Fibroblast of peridontal ligament (primary cell): Measurements from ENCODE around the gene GNB4.
A peak's percentile ranks its signal among the peaks of the same experiment; 100 is the strongest.

Experiments
- DNase-seq: peaks from one replicate; pipeline ENCODE4 v3.0.0-alpha.2; 2010; ENCODE audit errors: extremely low read depth

The GNB4 gene

DNA sequence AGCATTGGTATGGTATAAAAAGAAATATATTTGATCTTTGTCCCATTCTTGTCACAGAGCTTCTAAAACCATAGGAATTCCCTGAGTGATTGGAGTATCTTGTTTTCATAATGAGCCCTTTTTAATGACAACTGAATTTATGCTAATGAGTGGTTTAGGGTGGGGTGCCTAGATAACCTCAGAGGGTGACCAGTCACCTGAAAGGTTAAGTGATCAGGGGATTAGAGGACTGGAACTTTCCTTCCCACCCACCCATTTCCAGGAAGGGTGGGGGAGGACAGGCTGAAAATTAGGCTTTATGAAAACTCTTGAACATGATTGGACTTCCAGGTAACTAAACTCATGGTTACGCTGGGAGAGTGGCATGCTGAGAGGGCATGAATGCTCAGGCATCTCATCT is 95.3 kb downstream of the GNB4 start:
- no peak for DNase-seq

- DNase-seq = peak; percentile 5
Measured at GRCh38 chr3:179348325-179349013, 102.8 kb downstream of the GNB4 start.

DNA sequence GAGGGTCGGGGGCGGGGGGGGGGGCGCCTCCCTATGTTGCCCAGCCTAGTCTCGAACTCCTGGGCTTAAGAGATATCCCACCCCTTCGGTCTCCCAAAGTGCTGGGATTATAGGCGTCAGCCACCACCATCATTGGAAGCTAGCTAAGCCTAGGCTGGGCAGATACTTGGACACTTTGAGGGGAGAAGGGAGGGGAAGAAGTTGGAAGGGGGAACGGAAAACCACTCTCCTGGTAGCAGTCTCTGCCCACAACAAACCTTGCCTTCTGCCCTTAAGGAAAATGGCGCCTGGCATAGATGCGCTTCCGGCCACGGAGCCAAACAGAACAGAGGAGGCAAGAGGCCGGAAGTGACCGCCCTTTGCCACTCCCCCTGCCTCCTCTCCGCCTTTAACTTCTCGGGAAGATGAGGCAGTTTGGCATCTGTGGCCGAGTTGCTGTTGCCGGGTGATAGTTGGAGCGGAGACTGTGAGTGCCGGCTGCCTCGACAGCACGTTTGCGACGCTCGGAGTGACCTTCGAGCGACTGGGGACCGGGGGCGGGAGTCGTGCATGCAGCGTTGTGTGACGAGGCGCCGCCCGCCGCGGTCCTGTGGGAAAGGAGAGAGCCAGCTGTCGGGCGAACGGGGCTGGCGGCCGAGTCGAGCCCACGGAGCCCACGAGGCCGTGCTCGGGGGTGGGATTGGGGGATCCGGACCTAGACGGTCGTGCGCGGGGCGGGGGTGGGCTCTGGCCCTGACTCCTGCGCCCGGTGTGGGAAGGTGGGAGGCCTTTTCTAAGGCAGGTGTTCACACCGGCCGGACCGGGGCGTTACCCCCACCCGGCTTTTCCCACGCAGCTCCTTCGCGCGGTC is 103.7 kb downstream of the GNB4 start, which contains the start of gene MFN1:
TSS of gene MFN1 (plus strand) at position 365 of the 850 bp plus-strand sequence. CDS start 1,143 bp downstream, outside the sequence.
- peak; percentile 97 for DNase-seq
